H9 (cell line): ENCODE data around the gene TTYH1. TPM values are rescaled to one million over a fixed set of nuclear protein-coding genes. Genes with fewer than 3 reads are reported as not detected.

Experiments used
- DNase-seq: peaks from one replicate; pipeline ENCODE4 v3.0.0-alpha.2; 2017
- H2AFZ ChIP-seq: one replicate; pipeline ENCODE4 v1.6.1; 2013; ENCODE audit warnings: mild to moderate bottlenecking, low read length, control low read depth, moderate library complexity
- H2AK5ac ChIP-seq: 2 replicates; pipeline ENCODE4 v1.6.1; 2013; ENCODE audit warnings: low read length, control low read depth, mixed read lengths; ENCODE audit not compliant: insufficient read length
- H2BK120ac ChIP-seq: one replicate; pipeline ENCODE4 v1.6.1; 2013; ENCODE audit warnings: low read depth, mild to moderate bottlenecking, low read length, control low read depth, inconsistent platforms; ENCODE audit not compliant: poor library complexity, severe bottlenecking
- H2BK12ac ChIP-seq: 2 replicates; pipeline ENCODE4 v1.6.1; 2013; ENCODE audit warnings: low read length, control low read depth, mixed read lengths, low read depth; ENCODE audit not compliant: insufficient read length
- H2BK15ac ChIP-seq: 2 replicates; pipeline ENCODE4 v1.6.1; 2013; ENCODE audit warnings: low read depth, low read length, control low read depth
- H2BK20ac ChIP-seq: one replicate; pipeline ENCODE4 v1.6.1; 2013; ENCODE audit warnings: low read depth, mild to moderate bottlenecking, low read length, control low read depth, inconsistent platforms; ENCODE audit not compliant: poor library complexity, severe bottlenecking
- H2BK5ac ChIP-seq: 2 replicates; pipeline ENCODE4 v1.6.1; 2013; ENCODE audit warnings: low read length, control low read depth, mixed read lengths; ENCODE audit not compliant: insufficient read length
- H3K14ac ChIP-seq: 2 replicates; pipeline ENCODE4 v1.6.1; 2013; ENCODE audit warnings: low read length, control low read depth; ENCODE audit not compliant: insufficient read depth
- H3K18ac ChIP-seq: 2 replicates; pipeline ENCODE4 v1.6.1; 2013; ENCODE audit warnings: low read depth, mild to moderate bottlenecking, mixed read lengths, low read length, control low read depth; ENCODE audit not compliant: insufficient read length
- H3K23ac ChIP-seq: 2 replicates; pipeline ENCODE4 v1.6.1; 2013; ENCODE audit warnings: low read length, control low read depth, mixed read lengths, low read depth; ENCODE audit not compliant: insufficient read length
- H3K23me2 ChIP-seq: 2 replicates; pipeline ENCODE4 v1.6.1; 2013; ENCODE audit warnings: low read depth, mild to moderate bottlenecking, mixed read lengths, low read length, control low read depth; ENCODE audit not compliant: insufficient read length, poor library complexity, severe bottlenecking
- H3K27ac ChIP-seq: 2 replicates; pipeline ENCODE4 v1.5.1; 2013; ENCODE audit warnings: low read length, control low read depth, mixed read lengths, low read depth; ENCODE audit not compliant: insufficient read length
- H3K27me3 ChIP-seq: 2 replicates; pipeline ENCODE4 v1.6.1; 2013; ENCODE audit warnings: low read length, control low read depth, inconsistent platforms; ENCODE audit not compliant: insufficient read depth
- H3K4ac ChIP-seq: 2 replicates; pipeline ENCODE4 v1.6.1; 2013; ENCODE audit warnings: low read depth, mild to moderate bottlenecking, control low read depth, inconsistent platforms, low read length, moderate library complexity
- H3K4me1 ChIP-seq: 2 replicates; pipeline ENCODE4 v1.6.1; 2013; ENCODE audit warnings: low read length, control low read depth, inconsistent platforms; ENCODE audit not compliant: insufficient read depth
- H3K4me2 ChIP-seq: 2 replicates; pipeline ENCODE4 v1.6.1; 2013; ENCODE audit warnings: low read length, control low read depth, mixed read lengths; ENCODE audit not compliant: insufficient read length, insufficient read depth
- H3K56ac ChIP-seq: 2 replicates; pipeline ENCODE4 v1.6.1; 2013; ENCODE audit warnings: low read depth, mild to moderate bottlenecking, mixed read lengths, low read length, control low read depth; ENCODE audit not compliant: insufficient read length
- H3K79me1 ChIP-seq: 2 replicates; pipeline ENCODE4 v1.6.1; 2013; ENCODE audit warnings: low read depth, mild to moderate bottlenecking, moderate library complexity, low read length, control low read depth, inconsistent platforms; ENCODE audit not compliant: insufficient read depth, poor library complexity, severe bottlenecking
- H3K79me2 ChIP-seq: 2 replicates; pipeline ENCODE4 v1.6.1; 2013; ENCODE audit warnings: low read length, control low read depth, inconsistent platforms; ENCODE audit not compliant: insufficient read depth
- H3K9ac ChIP-seq: 2 replicates; pipeline ENCODE4 v1.6.1; 2013; ENCODE audit warnings: low read length, control low read depth, mixed read lengths; ENCODE audit not compliant: insufficient read length; ENCODE audit errors: extremely low read depth
- H3K9me3 ChIP-seq: one replicate; pipeline ENCODE4 v1.6.1; 2013; ENCODE audit warnings: low read depth, low read length, inconsistent platforms; ENCODE audit not compliant: control insufficient read depth
- H3T11ph ChIP-seq: one replicate; pipeline ENCODE4 v1.6.1; 2013; ENCODE audit warnings: mild to moderate bottlenecking, low read length, control low read depth, inconsistent platforms
- H4K20me1 ChIP-seq: one replicate; pipeline ENCODE4 v1.6.1; 2013; ENCODE audit not compliant: control insufficient read depth, insufficient read length, insufficient read depth
- H4K5ac ChIP-seq: 2 replicates; pipeline ENCODE4 v1.6.1; 2013; ENCODE audit warnings: low read depth, mild to moderate bottlenecking, mixed read lengths, low read length, control low read depth; ENCODE audit not compliant: insufficient read length
- H4K8ac ChIP-seq: replicated peaks from 2 replicates; pipeline ENCODE4 v1.6.1; 2013; ENCODE audit warnings: low read length, control low read depth, mixed read lengths, low read depth; ENCODE audit not compliant: insufficient read length
- H4K91ac ChIP-seq: 2 replicates; pipeline ENCODE4 v1.6.1; 2013; ENCODE audit warnings: low read depth, mild to moderate bottlenecking, moderate library complexity, mixed read lengths, low read length, control low read depth; ENCODE audit not compliant: insufficient read length
- H3K27ac Mint-ChIP-seq, 3 experiments: 2 replicates in 2 of 3; 3 replicates in 1 of 3; pipeline ENCODE4 v1.8.0; 2020 to 2021; ENCODE audit warnings: mixed read lengths in 3 of 3, mild to moderate bottlenecking in 1 of 3, moderate library complexity in 1 of 3
- H3K27me3 Mint-ChIP-seq: 2 replicates; pipeline ENCODE4 v1.8.0; 2021; ENCODE audit warnings: low read depth, mild to moderate bottlenecking, moderate library complexity, mixed read lengths
- H3K36me3 Mint-ChIP-seq, 3 experiments: 2 replicates in 2 of 3; 3 replicates in 1 of 3; pipeline ENCODE4 v1.8.0; 2020 to 2021; ENCODE audit warnings: low read depth in 3 of 3, mixed read lengths in 3 of 3; ENCODE audit not compliant: insufficient read depth in 1 of 3
- H3K4me1 Mint-ChIP-seq, 2 experiments: 2 replicates each; pipeline ENCODE4 v1.8.0; 2020; ENCODE audit warnings: mixed read lengths in 2 of 2
- H3K4me3 Mint-ChIP-seq, 2 experiments: 2 replicates in 1 of 2; 3 replicates in 1 of 2; pipeline ENCODE4 v1.8.0; 2020 to 2021; ENCODE audit warnings: mild to moderate bottlenecking in 2 of 2, mixed read lengths in 2 of 2, moderate library complexity in 1 of 2
- H3K9me3 Mint-ChIP-seq, 2 experiments: 2 replicates in 1 of 2; 3 replicates in 1 of 2; pipeline ENCODE4 v1.8.0; 2020; ENCODE audit warnings: mild to moderate bottlenecking in 2 of 2, mixed read lengths in 2 of 2, moderate library complexity in 1 of 2
- whole genome bisulfite sequencing: extraction: QIAGEN DNeasy Blood & Tissue Kit; methylation state at CpG from one replicate; pipeline ENCODE4 v1.1.7; 2013; ENCODE audit warnings: missing lambda C conversion rate, low lambda C conversion rate, mixed read lengths; ENCODE audit not compliant: insufficient read length; ENCODE audit errors: extremely low coverage; 5-methylcytosine and 5-hydroxymethylcytosine counted together
- total RNA-seq: library from RNA; stranded (reverse); gene quantifications from 2 replicates; pipeline ENCODE4 v1.2.1, GENCODE V29; 2021
- TF ChIP-seq, protein P1 (sequence below): fragments of 200-600 bp; sonication (generic); conservative IDR thresholded peaks from 3 replicates; pipeline ENCODE4 v1.8.0; 2021; ENCODE audit warnings: antibody characterized with exemption, mild to moderate bottlenecking

Gene TTYH1
- total RNA-seq, 1 experiment from 2014 or later: 47.1 TPM

DNA sequence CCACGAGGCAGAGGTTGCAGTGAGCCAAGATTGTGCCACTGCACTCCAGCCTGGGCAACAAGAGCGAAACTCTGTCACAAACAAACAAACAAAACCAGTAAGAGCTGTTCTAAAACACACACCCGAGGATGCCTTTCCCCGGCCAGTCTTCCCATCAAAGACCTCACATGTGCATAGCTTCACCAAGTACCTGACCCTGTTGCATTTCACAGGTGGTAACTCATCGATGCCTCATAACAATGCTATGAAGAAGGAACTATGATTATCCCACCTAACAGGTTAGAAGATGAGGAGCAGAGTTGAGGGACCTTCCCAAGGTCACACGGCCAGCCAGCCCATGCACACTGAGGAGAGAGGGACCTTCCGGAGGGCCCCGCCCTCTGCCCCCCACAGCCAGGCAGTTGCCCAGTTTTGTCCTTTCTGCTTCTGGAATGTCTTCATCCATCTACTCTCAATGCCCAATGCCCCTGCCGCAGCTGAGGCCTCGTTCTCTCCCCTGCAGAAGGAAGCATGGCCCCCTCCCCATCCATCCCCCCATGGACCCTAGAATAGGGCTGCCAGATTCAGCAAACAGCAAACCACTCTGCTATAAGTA, 17.0 kb downstream of the TTYH1 start:
- H2BK5ac ChIP-seq: no peak overlapping the region
- H4K20me1 ChIP-seq: no peaks in the 10 kb centered on the region
- no peak for DNase-seq
- Mint-ChIP-seq H3K4me1 (peaks cover 37 to 47% of the 10 kb centered on the region in 2 experiments), H3K27me3 (peaks cover 54% of the 10 kb centered on the region), H3K27ac (no peak overlapping the region), H3K36me3 (peaks cover 0 to 25% (median 20%) of the 10 kb centered on the region in 3 experiments; a peak in 5 of 7 replicates), H3K9me3 (no peaks in the 10 kb centered on the region), H3K4me3 (no peak overlapping the region; a peak in 1 of 5 replicates)
- no peak overlapping the region for H3K4ac ChIP-seq
- no peak overlapping the region for H2BK12ac ChIP-seq
- H3K9ac ChIP-seq: no peak overlapping the region
- H3K18ac ChIP-seq: no peak overlapping the region
- H3K23ac ChIP-seq: no peak overlapping the region
- H3K27me3 ChIP-seq: no peaks in the 10 kb centered on the region
- H3K79me1 ChIP-seq: no peaks in the 10 kb centered on the region
- H4K8ac ChIP-seq: no peak overlapping the region
- H3K4me1 ChIP-seq: peaks cover 5% of the 10 kb centered on the region; the same call in 1 of the 2 replicates
- no peak overlapping the region for H3K27ac ChIP-seq
- no peaks in the 10 kb centered on the region for H3K79me2 ChIP-seq
- TF ChIP-seq, protein P1, sequence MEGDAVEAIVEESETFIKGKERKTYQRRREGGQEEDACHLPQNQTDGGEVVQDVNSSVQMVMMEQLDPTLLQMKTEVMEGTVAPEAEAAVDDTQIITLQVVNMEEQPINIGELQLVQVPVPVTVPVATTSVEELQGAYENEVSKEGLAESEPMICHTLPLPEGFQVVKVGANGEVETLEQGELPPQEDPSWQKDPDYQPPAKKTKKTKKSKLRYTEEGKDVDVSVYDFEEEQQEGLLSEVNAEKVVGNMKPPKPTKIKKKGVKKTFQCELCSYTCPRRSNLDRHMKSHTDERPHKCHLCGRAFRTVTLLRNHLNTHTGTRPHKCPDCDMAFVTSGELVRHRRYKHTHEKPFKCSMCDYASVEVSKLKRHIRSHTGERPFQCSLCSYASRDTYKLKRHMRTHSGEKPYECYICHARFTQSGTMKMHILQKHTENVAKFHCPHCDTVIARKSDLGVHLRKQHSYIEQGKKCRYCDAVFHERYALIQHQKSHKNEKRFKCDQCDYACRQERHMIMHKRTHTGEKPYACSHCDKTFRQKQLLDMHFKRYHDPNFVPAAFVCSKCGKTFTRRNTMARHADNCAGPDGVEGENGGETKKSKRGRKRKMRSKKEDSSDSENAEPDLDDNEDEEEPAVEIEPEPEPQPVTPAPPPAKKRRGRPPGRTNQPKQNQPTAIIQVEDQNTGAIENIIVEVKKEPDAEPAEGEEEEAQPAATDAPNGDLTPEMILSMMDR: no peak
- H3K14ac ChIP-seq: no peak overlapping the region
- no peak overlapping the region for H2AK5ac ChIP-seq
- H3T11ph ChIP-seq: no peak overlapping the region
- no peak overlapping the region for H4K5ac ChIP-seq
- H3K23me2 ChIP-seq: peaks cover 3% of the 10 kb centered on the region
- no peak overlapping the region for H2BK20ac ChIP-seq
- H3K4me2 ChIP-seq: no peak overlapping the region
- no peak overlapping the region for H4K91ac ChIP-seq
- WGBS: no CpG with 5 or more reads among the region's 10 CpGs
- H3K9me3 ChIP-seq: no peaks in the 10 kb centered on the region
- H2BK120ac ChIP-seq: no peak overlapping the region
- H2BK15ac ChIP-seq: no peak overlapping the region
- H2AFZ ChIP-seq: no peak overlapping the region
- no peak overlapping the region for H3K56ac ChIP-seq
